Measurements from ENCODE around the gene NEURL3. TPM values are rescaled to one million over a fixed set of nuclear protein-coding genes. Genes with fewer than 3 reads are reported as not detected.

NEURL3 gene
- total and polyA plus RNA-seq, 2 of the 4 experiments (the other 2 are of a cell fraction): not detected

- Histone ChIP-seq H3K23ac (ENCODE audit: low read depth, low read length) (no peak overlapping the region), H3K4me2 (ENCODE audit: low read depth, low read length) (no peak overlapping the region), H3K9me3 (ENCODE audit: control insufficient read depth, insufficient read depth, low read length) (no peaks in the 10 kb centered on the region), H2AK5ac (ENCODE audit: low read depth, low read length) (no peak overlapping the region), H3K36me3 (ENCODE audit: control insufficient read depth, insufficient read depth, low read length) (no peaks in the 10 kb centered on the region), H3K9me1 (ENCODE audit: insufficient read depth, low read length) (no peaks in the 10 kb centered on the region; the same call in 1 of the 2 replicates), H4K20me1 (ENCODE audit: insufficient read depth, low read length) (no peaks in the 10 kb centered on the region), H2BK5ac (ENCODE audit: low read depth, low read length, poor library complexity, severe bottlenecking) (no peak overlapping the region), H3K4me1 (ENCODE audit: control insufficient read depth, insufficient read depth, low read length) (peaks cover 9% of the 10 kb centered on the region), H2AK9ac (replicated peaks; ENCODE audit: low read depth, low read length, poor library complexity) (no peak overlapping the region), H3K14ac (replicated peaks; ENCODE audit: low read depth, low read length) (no peak overlapping the region), H2BK120ac (ENCODE audit: low read depth, low read length) (no peak overlapping the region), H3K18ac (ENCODE audit: low read depth, low read length) (no peak overlapping the region), H3K27me3 (ENCODE audit: control insufficient read depth, insufficient read depth, low read length) (peaks cover 31% of the 10 kb centered on the region), H2BK20ac (ENCODE audit: low read depth, low read length) (no peak overlapping the region), H3K9ac (ENCODE audit: low read depth, low read length) (no peak overlapping the region), H3K4ac (ENCODE audit: low read depth, low read length) (no peak overlapping the region), H4K8ac (ENCODE audit: low read depth in 2 of 2, low read length in 2 of 2) (no peak overlapping the region), H4K91ac (ENCODE audit: insufficient read depth, low read depth, low read length) (no peak overlapping the region), H2AFZ (replicated peaks; ENCODE audit: low read length, poor library complexity) (no peak overlapping the region), H4K5ac (ENCODE audit: low read depth, low read length) (no peak overlapping the region), H3K4me3 (ENCODE audit: insufficient read depth, low read depth, low read length) (no peak overlapping the region), H3K56ac (ENCODE audit: extremely low read depth, insufficient read depth, low read length) (no peak overlapping the region), H2BK15ac (ENCODE audit: low read depth, low read length) (no peak overlapping the region), H3K79me1 (ENCODE audit: low read depth in 1 of 2, low read length in 2 of 2) (no peaks in the 10 kb centered on the region), H3K27ac (ENCODE audit: insufficient read depth, low read length) (no peak overlapping the region)
- in situ Hi-C loops (cut with MboI; ENCODE audit: low sequenced_read_pairs): loop anchor here (25.0 kb wide), 1 partner anchor 512 kb away; no protein-coding TSS in a partner anchor
- ATAC-seq (ENCODE audit: low read depth) (no peak), DNase-seq (no peak)
- CTCF ChIA-PET: no interaction called here
- intact Hi-C loops (cut with micrococcal nuclease): no loop called here
- BruUV-seq (replicated peaks): no TSS peak
- TF ChIP-seq FOS (IDR thresholded peaks at IDR 0.05; ENCODE audit: low read depth, low read length): no peak
- TF ChIP-seq RFX5 (IDR thresholded peaks at IDR 0.05; ENCODE audit: low read depth, low read length): no peak
- TF ChIP-seq CEBPB (IDR thresholded peaks at IDR 0.05; ENCODE audit: low read depth, low read length): no peak
- no peak for TF ChIP-seq BHLHE40 (IDR thresholded peaks at IDR 0.05; ENCODE audit: low read depth, low read length)
- TF ChIP-seq CHD1 (IDR thresholded peaks at IDR 0.05; ENCODE audit: low read depth, low read length): no peak
- no peak for TF ChIP-seq CTCF (conservative IDR thresholded peaks at IDR 0.05; ENCODE audit: low read depth, low read length)
- TF ChIP-seq MAZ (IDR thresholded peaks at IDR 0.05; ENCODE audit: borderline replicate concordance, low read depth, low read length): no peak
- WGBS, 2 experiments (ENCODE audit: extremely low coverage in 2 of 2, insufficient read length in 1 of 2): no CpG with 5 or more reads among the region's 15 CpGs
- POLR2A ChIA-PET (ENCODE audit: unreplicated experiment): no interaction called here
- dilution Hi-C loops (cut with HindIII; ENCODE audit: low sequenced_read_pairs, unreplicated experiment): no loop called here
Observed at GRCh38 chr2:96524482-96525210, 19.5 kb upstream of the NEURL3 start.
